ENCODE measurements around the gene PDGFC. TPM values are rescaled to one million over a fixed set of nuclear protein-coding genes. Genes with fewer than 3 reads are reported as not detected.

PDGFC gene
- total RNA-seq, 1 experiment from 2014 or later, result 9.8 TPM

DNA sequence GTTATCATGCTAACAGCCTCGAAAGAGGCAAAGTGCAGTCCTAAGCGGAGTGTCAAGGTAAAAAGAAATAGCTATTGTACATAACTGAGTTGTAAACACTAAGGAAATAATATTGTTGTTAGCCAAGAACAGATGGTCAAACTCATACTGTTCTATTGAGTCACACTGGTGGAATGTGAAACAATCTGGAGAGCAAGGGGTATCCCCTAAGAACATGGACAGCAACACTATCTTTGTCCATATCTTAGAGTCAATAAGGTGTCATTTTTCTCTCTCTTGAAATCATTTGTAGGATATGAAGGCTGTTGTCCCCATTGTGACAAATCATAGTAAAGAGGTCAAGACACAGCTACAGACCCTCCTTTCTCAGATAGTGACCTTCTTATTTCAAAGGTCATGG, 4.5 kb upstream of the PDGFC start:
- Histone ChIP-seq H3K9me3 (ENCODE audit: control insufficient read depth in 1 of 2, insufficient read depth in 1 of 2, low read depth in 1 of 2, low read length in 2 of 2) (no peaks in the 10 kb centered on the region), H3K4me1 (ENCODE audit: control insufficient read depth in 1 of 2, insufficient read depth in 2 of 2, low read length in 2 of 2) (peaks cover 0 to 22% of the 10 kb centered on the region in 2 experiments; a peak in 2 of 4 replicates), H4K20me1 (ENCODE audit: insufficient read depth) (no peaks in the 10 kb centered on the region), H3K36me3 (ENCODE audit: control insufficient read depth in 1 of 2, insufficient read depth in 2 of 2, low read length in 2 of 2) (no peaks in the 10 kb centered on the region), H3K27me3 (ENCODE audit: insufficient read depth, low read length) (no peaks in the 10 kb centered on the region), H3K9me2 (ENCODE audit: insufficient read depth) (no peaks in the 10 kb centered on the region), H3K79me2 (ENCODE audit: insufficient read depth, low read length) (no peaks in the 10 kb centered on the region), H3K27ac (ENCODE audit: low read depth, low read length) (no peak overlapping the region), H3K4me2 (ENCODE audit: low read length) (no peak overlapping the region), H3K9ac (ENCODE audit: low read length) (no peak overlapping the region), H2AFZ (ENCODE audit: low read depth, low read length, poor library complexity, severe bottlenecking) (no peak overlapping the region), H3K4me3 (replicated peaks in 1 of 2; ENCODE audit: low read depth in 1 of 2, low read length in 2 of 2) (no peak overlapping the region)
- intact Hi-C loops (cut with micrococcal nuclease), result no loop called here
- BruUV-seq (replicated peaks), result no TSS peak
- ATAC-seq, result no peak
- TF ChIP-seq, protein P1, sequence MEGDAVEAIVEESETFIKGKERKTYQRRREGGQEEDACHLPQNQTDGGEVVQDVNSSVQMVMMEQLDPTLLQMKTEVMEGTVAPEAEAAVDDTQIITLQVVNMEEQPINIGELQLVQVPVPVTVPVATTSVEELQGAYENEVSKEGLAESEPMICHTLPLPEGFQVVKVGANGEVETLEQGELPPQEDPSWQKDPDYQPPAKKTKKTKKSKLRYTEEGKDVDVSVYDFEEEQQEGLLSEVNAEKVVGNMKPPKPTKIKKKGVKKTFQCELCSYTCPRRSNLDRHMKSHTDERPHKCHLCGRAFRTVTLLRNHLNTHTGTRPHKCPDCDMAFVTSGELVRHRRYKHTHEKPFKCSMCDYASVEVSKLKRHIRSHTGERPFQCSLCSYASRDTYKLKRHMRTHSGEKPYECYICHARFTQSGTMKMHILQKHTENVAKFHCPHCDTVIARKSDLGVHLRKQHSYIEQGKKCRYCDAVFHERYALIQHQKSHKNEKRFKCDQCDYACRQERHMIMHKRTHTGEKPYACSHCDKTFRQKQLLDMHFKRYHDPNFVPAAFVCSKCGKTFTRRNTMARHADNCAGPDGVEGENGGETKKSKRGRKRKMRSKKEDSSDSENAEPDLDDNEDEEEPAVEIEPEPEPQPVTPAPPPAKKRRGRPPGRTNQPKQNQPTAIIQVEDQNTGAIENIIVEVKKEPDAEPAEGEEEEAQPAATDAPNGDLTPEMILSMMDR (IDR thresholded peaks at IDR 0.05 in 2 of 3, conservative IDR thresholded peaks at IDR 0.05 in 1 of 3; ENCODE audit: borderline replicate concordance in 1 of 3, insufficient read depth in 1 of 3, low read depth in 2 of 3, low read length in 2 of 3), result no peak
- POLR2A ChIA-PET, result no interaction called here
- CTCF ChIA-PET, result no interaction called here
- RAD21 ChIA-PET (ENCODE audit: low non-redundant PET in 1 of 2, low total read pairs in 2 of 2, uncharacterized antibody in 2 of 2, unreplicated experiment in 2 of 2), result no interaction called here
- no peak for DNase-seq (ENCODE audit: low read depth, low spot score)

DNA sequence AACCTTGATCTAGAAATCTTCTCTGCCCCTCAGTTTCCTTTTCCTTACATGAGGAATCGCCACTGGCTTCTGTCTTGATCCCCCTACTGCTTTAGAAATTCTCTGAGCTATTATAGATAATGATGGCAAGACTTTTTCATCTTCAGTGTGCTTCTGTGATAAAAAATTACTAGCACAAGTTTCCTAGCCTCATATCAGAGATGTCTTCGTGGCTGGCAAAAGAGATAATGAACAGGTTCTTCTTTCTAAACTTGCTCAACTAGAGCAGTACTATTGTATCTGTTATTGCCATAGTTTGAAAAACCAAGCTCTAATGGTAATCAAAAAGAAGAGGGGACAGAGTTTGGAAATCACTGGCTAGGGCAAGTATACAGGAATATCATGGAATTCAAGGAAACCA, 4.1 kb upstream of the PDGFC start:
- Histone ChIP-seq H3K4me1 (ENCODE audit: control insufficient read depth in 1 of 2, insufficient read depth in 2 of 2, low read length in 2 of 2) (peaks cover 0 to 22% of the 10 kb centered on the region in 2 experiments; a peak in 2 of 4 replicates), H3K9me2 (ENCODE audit: insufficient read depth) (no peaks in the 10 kb centered on the region), H4K20me1 (ENCODE audit: insufficient read depth) (no peaks in the 10 kb centered on the region), H3K79me2 (ENCODE audit: insufficient read depth, low read length) (no peaks in the 10 kb centered on the region), H3K27me3 (ENCODE audit: insufficient read depth, low read length) (no peaks in the 10 kb centered on the region), H2AFZ (ENCODE audit: low read depth, low read length, poor library complexity, severe bottlenecking) (no peak overlapping the region), H3K27ac (ENCODE audit: low read depth, low read length) (no peak overlapping the region), H3K36me3 (ENCODE audit: control insufficient read depth in 1 of 2, insufficient read depth in 2 of 2, low read length in 2 of 2) (no peaks in the 10 kb centered on the region), H3K4me2 (ENCODE audit: low read length) (no peak overlapping the region), H3K4me3 (replicated peaks in 1 of 2; ENCODE audit: low read depth in 1 of 2, low read length in 2 of 2) (no peak overlapping the region), H3K9ac (ENCODE audit: low read length) (no peak overlapping the region), H3K9me3 (ENCODE audit: control insufficient read depth in 1 of 2, insufficient read depth in 1 of 2, low read depth in 1 of 2, low read length in 2 of 2) (no peaks in the 10 kb centered on the region)
- ChIA-PET POLR2A (no interaction called here), RAD21 (ENCODE audit: low non-redundant PET in 1 of 2, low total read pairs in 2 of 2, uncharacterized antibody in 2 of 2, unreplicated experiment in 2 of 2) (no interaction called here), CTCF (no interaction called here)
- DNase-seq (ENCODE audit: low read depth, low spot score), result no peak
- BruUV-seq (replicated peaks), result no TSS peak
- ATAC-seq, result no peak
- intact Hi-C loops (cut with micrococcal nuclease), result no loop called here
- TF ChIP-seq EZH2 (IDR thresholded peaks at IDR 0.05) (no peak), CBX3 (IDR thresholded peaks at IDR 0.05; ENCODE audit: low read depth) (no peak), REST (IDR thresholded peaks at IDR 0.05; ENCODE audit: low read depth) (no peak), POLR2AphosphoS5 (IDR thresholded peaks at IDR 0.05; ENCODE audit: low read depth, low read length) (no peak), ELF1 (IDR thresholded peaks at IDR 0.05; ENCODE audit: borderline replicate concordance, low read depth) (no peak)
- TF ChIP-seq, protein P2, sequence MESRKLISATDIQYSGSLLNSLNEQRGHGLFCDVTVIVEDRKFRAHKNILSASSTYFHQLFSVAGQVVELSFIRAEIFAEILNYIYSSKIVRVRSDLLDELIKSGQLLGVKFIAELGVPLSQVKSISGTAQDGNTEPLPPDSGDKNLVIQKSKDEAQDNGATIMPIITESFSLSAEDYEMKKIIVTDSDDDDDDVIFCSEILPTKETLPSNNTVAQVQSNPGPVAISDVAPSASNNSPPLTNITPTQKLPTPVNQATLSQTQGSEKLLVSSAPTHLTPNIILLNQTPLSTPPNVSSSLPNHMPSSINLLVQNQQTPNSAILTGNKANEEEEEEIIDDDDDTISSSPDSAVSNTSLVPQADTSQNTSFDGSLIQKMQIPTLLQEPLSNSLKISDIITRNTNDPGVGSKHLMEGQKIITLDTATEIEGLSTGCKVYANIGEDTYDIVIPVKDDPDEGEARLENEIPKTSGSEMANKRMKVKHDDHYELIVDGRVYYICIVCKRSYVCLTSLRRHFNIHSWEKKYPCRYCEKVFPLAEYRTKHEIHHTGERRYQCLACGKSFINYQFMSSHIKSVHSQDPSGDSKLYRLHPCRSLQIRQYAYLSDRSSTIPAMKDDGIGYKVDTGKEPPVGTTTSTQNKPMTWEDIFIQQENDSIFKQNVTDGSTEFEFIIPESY (IDR thresholded peaks at IDR 0.05; ENCODE audit: extremely low read depth, insufficient replicate concordance, low read length), result no peak
- TF ChIP-seq, protein P3, sequence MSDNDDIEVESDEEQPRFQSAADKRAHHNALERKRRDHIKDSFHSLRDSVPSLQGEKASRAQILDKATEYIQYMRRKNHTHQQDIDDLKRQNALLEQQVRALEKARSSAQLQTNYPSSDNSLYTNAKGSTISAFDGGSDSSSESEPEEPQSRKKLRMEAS (IDR thresholded peaks at IDR 0.05), result no peak
- TF ChIP-seq, protein P1 (IDR thresholded peaks at IDR 0.05 in 2 of 3, conservative IDR thresholded peaks at IDR 0.05 in 1 of 3; ENCODE audit: borderline replicate concordance in 1 of 3, insufficient read depth in 1 of 3, low read depth in 2 of 3, low read length in 2 of 3), result no peak
